Stimulated activated CD8-positive, alpha-beta memory T cell treated with anti-CD3 and anti-CD28 coated beads, Interleukin-7, amount 100 ng/mL, for 24 hours (primary cell): ENCODE data around the gene CDK11B.
"Not testable (repeated sequence)": the region's sequence is repeated elsewhere in the genome, so short reads cannot be mapped to it uniquely, and the experiment has no call there.

Experiments
- DNase-seq: peaks from one replicate; pipeline ENCODE4 v3.0.0-alpha.2; 2020; ENCODE audit warnings: low read depth

CDK11B gene

GRCh38 chr1:1599030-1599934 is 59.5 kb downstream of the CDK11B start:
- no peak for DNase-seq

- DNase-seq = no peak
These were observed 60.1 kb downstream of the CDK11B start for GRCh38 chr1:1598720-1599029.

- no peak for DNase-seq
These were observed 60.6 kb downstream of the CDK11B start for GRCh38 chr1:1598051-1598719.

- DNase-seq = no peak
These were observed 61.4 kb downstream of the CDK11B start for GRCh38 chr1:1597275-1597930.

GRCh38 chr1:1596493-1597274 is 62.1 kb downstream of the CDK11B start:
- no peak for DNase-seq

GRCh38 chr1:1595341-1595740 is 63.5 kb downstream of the CDK11B start:
- DNase-seq = not testable (repeated sequence)

- DNase-seq = no peak
These were observed 64.1 kb downstream of the CDK11B start for GRCh38 chr1:1594602-1595260.

- no peak for DNase-seq
These were observed 64.8 kb downstream of the CDK11B start for GRCh38 chr1:1593834-1594601.

- DNase-seq = no peak
These were observed 67.4 kb downstream of the CDK11B start for GRCh38 chr1:1591452-1591851.
